GM21367 (cell line): Measurements from ENCODE around the gene PPFIBP2.

Experiments
- ATAC-seq: cut with Tn5 transposase; IDR thresholded peaks from one replicate; pipeline ENCODE4 v1.9.1; 2021; ENCODE audit not compliant: unreplicated experiment

Gene PPFIBP2

GRCh38 chr11:7595016-7595866 lies 81.4 kb downstream of the PPFIBP2 start:
- no peak for ATAC-seq

GRCh38 chr11:7595951-7596350 lies 82.2 kb downstream of the PPFIBP2 start:
- no peak for ATAC-seq

GRCh38 chr11:7596975-7597391 lies 83.2 kb downstream of the PPFIBP2 start:
- no peak for ATAC-seq

- ATAC-seq, result no peak
Observed at GRCh38 chr11:7597620-7598019, 83.8 kb downstream of the PPFIBP2 start.

- ATAC-seq, result no peak
Observed at GRCh38 chr11:7599209-7599608, 85.4 kb downstream of the PPFIBP2 start.

GRCh38 chr11:7600205-7600775 lies 86.5 kb downstream of the PPFIBP2 start:
- no peak for ATAC-seq

GRCh38 chr11:7603031-7603781 lies 89.4 kb downstream of the PPFIBP2 start:
- ATAC-seq, result no peak

GRCh38 chr11:7604331-7604955 lies 90.6 kb downstream of the PPFIBP2 start:
- no peak for ATAC-seq

GRCh38 chr11:7605186-7605943 lies 91.6 kb downstream of the PPFIBP2 start:
- no peak for ATAC-seq

- no peak for ATAC-seq
Observed at GRCh38 chr11:7606496-7606895, 92.7 kb downstream of the PPFIBP2 start.

- no peak for ATAC-seq
Observed at GRCh38 chr11:7609015-7609414, 95.2 kb downstream of the PPFIBP2 start.

GRCh38 chr11:7609521-7609920 lies 95.7 kb downstream of the PPFIBP2 start:
- no peak for ATAC-seq

- ATAC-seq, result no peak
Observed at GRCh38 chr11:7610393-7610792, 96.6 kb downstream of the PPFIBP2 start.

- ATAC-seq, result no peak
Observed at GRCh38 chr11:7611411-7611810, 97.6 kb downstream of the PPFIBP2 start.

- ATAC-seq, result no peak
Observed at GRCh38 chr11:7612056-7612660, 98.4 kb downstream of the PPFIBP2 start.

- ATAC-seq, result no peak
Observed at GRCh38 chr11:7612661-7613393, 99.0 kb downstream of the PPFIBP2 start.

GRCh38 chr11:7613394-7613720 lies 99.6 kb downstream of the PPFIBP2 start:
- ATAC-seq, result no peak

- no peak for ATAC-seq
Observed at GRCh38 chr11:7614656-7615055, 100.9 kb downstream of the PPFIBP2 start.

GRCh38 chr11:7617032-7617431 lies 103.2 kb downstream of the PPFIBP2 start:
- no peak for ATAC-seq

- ATAC-seq, result no peak
Observed at GRCh38 chr11:7619322-7619721, 105.5 kb downstream of the PPFIBP2 start.
